ENCODE results near the gene ROR1.

DNA sequence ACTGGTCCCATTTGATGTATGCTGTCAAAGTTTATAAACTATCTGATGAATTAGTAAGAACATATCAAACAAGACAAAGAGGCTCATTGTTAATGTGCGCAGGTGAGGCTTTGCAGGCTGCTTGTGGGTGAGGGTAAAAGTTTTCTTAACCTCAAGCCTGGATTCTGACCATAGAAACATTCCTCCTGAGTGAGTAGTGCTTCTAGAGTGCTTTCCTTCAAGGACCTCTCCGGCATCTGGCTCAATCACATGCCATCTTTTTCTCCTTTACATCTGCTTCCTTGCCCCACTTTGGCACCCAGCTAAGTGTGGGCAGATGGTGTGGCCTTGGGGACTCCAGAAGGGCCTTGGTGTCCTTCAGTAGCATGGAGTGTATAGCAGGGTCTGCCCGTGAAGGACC lies 104.0 kb downstream of the ROR1 start:
- TF ChIP-seq POLR2A (IDR thresholded peaks at IDR 0.05; ENCODE audit: extremely low read depth, insufficient read length), result no peak
- TF ChIP-seq, protein P1, sequence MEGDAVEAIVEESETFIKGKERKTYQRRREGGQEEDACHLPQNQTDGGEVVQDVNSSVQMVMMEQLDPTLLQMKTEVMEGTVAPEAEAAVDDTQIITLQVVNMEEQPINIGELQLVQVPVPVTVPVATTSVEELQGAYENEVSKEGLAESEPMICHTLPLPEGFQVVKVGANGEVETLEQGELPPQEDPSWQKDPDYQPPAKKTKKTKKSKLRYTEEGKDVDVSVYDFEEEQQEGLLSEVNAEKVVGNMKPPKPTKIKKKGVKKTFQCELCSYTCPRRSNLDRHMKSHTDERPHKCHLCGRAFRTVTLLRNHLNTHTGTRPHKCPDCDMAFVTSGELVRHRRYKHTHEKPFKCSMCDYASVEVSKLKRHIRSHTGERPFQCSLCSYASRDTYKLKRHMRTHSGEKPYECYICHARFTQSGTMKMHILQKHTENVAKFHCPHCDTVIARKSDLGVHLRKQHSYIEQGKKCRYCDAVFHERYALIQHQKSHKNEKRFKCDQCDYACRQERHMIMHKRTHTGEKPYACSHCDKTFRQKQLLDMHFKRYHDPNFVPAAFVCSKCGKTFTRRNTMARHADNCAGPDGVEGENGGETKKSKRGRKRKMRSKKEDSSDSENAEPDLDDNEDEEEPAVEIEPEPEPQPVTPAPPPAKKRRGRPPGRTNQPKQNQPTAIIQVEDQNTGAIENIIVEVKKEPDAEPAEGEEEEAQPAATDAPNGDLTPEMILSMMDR (IDR thresholded peaks at IDR 0.05; ENCODE audit: low read depth, low read length), result no peak
- TF ChIP-seq, protein P2, sequence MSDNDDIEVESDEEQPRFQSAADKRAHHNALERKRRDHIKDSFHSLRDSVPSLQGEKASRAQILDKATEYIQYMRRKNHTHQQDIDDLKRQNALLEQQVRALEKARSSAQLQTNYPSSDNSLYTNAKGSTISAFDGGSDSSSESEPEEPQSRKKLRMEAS (IDR thresholded peaks at IDR 0.05; ENCODE audit: low read depth, low read length), result no peak
- TF ChIP-seq MYC (IDR thresholded peaks at IDR 0.05; ENCODE audit: low read depth, low read length), result no peak
